Right lobe of liver (tissue), 6 donors: Measurements from ENCODE around the gene LGALS9B. TPM values are rescaled to one million over a fixed set of nuclear protein-coding genes. Genes with fewer than 3 reads are reported as not detected.
"Not testable (repeated sequence)": the region's sequence is repeated elsewhere in the genome, so short reads cannot be mapped to it uniquely, and the experiment has no call there.

Experiments
- ATAC-seq, 4 donors: fragments of 200-7000 bp; cut with Tn5 transposase; one replicate each; pipeline ENCODE4 v1.9.1; 2020; ENCODE audit warnings: mild to moderate bottlenecking in 4 of 4, moderate library complexity in 4 of 4
- DNase-seq, 3 donors: peaks; one replicate each; pipeline ENCODE4 v3.0.0-alpha.2; 2020
- H3K27ac ChIP-seq, 3 donors: fragments of 200-600 bp; one replicate each; pipeline ENCODE4 v1.8.0; 2022
- H3K27me3 ChIP-seq, 2 donors: fragments of 200-600 bp; one replicate each; pipeline ENCODE4 v1.8.0; 2022
- H3K36me3 ChIP-seq, 4 donors: fragments of 200-600 bp; sonication (generic) in 1 of 4; one replicate each; pipeline versions ENCODE4 v1.5.1 to v1.8.0; 2017 to 2022; ENCODE audit warnings: control low read depth in 1 of 4
- H3K4me1 ChIP-seq, 4 donors: fragments of 200-600 bp; sonication (generic) in 1 of 4; one replicate each; pipeline versions ENCODE4 v1.5.1 to v1.8.0; 2017 to 2022; ENCODE audit warnings: control low read depth in 1 of 4
- H3K4me3 ChIP-seq, 3 donors: fragments of 200-600 bp; one replicate each; pipeline ENCODE4 v1.8.0; 2022
- H3K9me3 ChIP-seq, 4 donors: fragments of 200-600 bp; sonication (generic) in 1 of 4; one replicate each; pipeline versions ENCODE4 v1.5.1 to v1.8.0; 2017 to 2022; ENCODE audit warnings: control low read depth in 1 of 4
- WGBS: methylation state at CpG from one replicate; pipeline ENCODE4 v1.1.6; 2018; ENCODE audit warnings: low coverage, low lambda C conversion rate; ENCODE audit not compliant: insufficient coverage; ENCODE audit errors: missing lambda C conversion rate; 5-methylcytosine and 5-hydroxymethylcytosine counted together
- intact Hi-C, 2 donors: fragments of 100-400 bp; cut with DNase I; formaldehyde crosslinking; loops; one replicate each; pipeline versions ENCODE4 v1.11.2 to v1.14.1; 2022
- total RNA-seq, 6 experiments: library from RNA; depleted of rRNA in 2 of 6; stranded (reverse); fragments of >200 nt in 2 of 6; fragmentation: NEBNext Ultra II Directional in 3 of 6; extraction: Animal tissue kit (Norgen Biotek cat#: 25700) in 3 of 6; gene quantifications; one replicate each; pipeline versions ENCODE4 v1.1.0 to v1.2.4, GENCODE V29; 2016 to 2023
- donor health status: DM: no; HTN: yes; CAD: no.
- donor health status: DM: no; HTN: no; CAD: no.
- donor health status: DM: no; HTN: no; CAD: no.
- donor health status: DM: no; HTN: yes; CAD: no.
- donor health status: DM: no; HTN: yes; CAD: no.

The LGALS9B gene
- total RNA-seq, 6 experiments from 2014 or later, result 0.42 TPM; not detected in 5

DNA sequence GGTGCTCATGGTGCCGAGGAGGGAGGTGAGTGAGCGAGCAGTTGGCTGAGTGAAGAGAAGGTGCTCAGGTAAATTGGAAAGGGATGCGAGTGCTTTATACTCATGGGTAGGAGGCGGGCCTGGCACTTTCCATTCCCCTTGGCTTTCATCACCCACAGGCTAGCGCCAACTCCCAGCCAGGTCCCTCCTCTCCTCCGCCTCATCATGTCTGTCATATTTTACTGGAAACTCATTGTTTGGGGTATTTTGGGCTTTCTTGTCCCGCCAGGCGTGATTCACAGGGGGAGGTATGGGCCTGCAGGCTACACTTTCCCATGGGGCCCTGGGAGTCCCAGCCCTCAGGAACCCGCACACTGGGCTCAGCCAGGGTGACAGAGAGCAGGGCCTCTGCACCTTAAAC is 26.8 kb upstream of the LGALS9B start:
- no CpG with 5 or more reads among the region's 9 CpGs for WGBS
- H3K27ac ChIP-seq, H3K4me1 ChIP-seq, ATAC-seq, intact Hi-C loops, H3K9me3 ChIP-seq, H3K4me3 ChIP-seq, H3K27me3 ChIP-seq, H3K36me3 ChIP-seq, DNase-seq: not testable (repeated sequence)

DNA sequence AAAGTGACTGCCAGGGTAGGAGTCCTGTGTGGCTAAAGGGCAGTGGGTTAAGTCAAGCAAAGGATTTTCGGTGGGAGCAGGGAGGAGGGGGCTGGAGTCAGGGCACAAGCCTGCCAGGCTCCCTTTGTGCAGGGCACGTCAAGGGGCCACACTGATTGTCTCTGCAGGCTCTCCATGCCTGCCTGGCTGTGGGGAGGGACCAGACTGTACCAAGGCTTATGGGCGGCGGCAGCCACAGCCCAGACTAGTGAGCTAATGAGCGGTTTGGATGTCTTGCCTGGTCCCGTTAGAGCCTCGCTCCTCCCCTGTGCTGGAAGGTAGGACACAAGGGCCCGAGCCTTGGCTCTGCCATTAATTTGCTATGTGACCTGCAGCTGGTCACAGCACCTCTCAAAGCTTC is 25.6 kb upstream of the LGALS9B start:
- H3K27me3 ChIP-seq, H3K27ac ChIP-seq, DNase-seq, intact Hi-C loops, H3K36me3 ChIP-seq, H3K9me3 ChIP-seq, H3K4me3 ChIP-seq, H3K4me1 ChIP-seq: not testable (repeated sequence)
- peak in 1 of 4 donors; percentile 36 for ATAC-seq
- WGBS, result 55% methylated on average over 1 of the region's 8 CpGs

DNA sequence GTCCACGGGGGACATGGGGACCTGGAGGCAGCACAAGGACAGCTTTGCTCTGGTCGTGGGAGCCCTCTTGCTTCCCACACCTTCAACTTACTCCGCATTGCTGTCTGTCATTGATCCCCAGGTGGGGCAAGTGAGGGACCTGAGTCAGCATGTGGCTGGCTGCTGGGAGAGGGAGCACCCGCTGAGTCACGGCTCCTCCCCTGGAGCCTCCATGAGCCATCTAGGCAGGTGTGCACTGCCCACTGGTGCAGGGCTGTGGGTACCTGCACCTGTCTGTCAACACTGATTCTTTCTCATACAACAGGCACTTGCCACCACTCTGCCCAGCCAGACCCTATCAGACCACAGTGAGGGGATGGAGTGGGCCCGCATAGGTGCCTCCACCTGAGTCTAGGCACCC is 24.8 kb upstream of the LGALS9B start:
- H3K4me1 ChIP-seq, H3K4me3 ChIP-seq, intact Hi-C loops, H3K9me3 ChIP-seq, H3K27ac ChIP-seq, DNase-seq, H3K36me3 ChIP-seq, H3K27me3 ChIP-seq: not testable (repeated sequence)
- peak in 1 of 4 donors; percentile 28 for ATAC-seq
- WGBS, result no CpG with 5 or more reads among the region's 6 CpGs

DNA sequence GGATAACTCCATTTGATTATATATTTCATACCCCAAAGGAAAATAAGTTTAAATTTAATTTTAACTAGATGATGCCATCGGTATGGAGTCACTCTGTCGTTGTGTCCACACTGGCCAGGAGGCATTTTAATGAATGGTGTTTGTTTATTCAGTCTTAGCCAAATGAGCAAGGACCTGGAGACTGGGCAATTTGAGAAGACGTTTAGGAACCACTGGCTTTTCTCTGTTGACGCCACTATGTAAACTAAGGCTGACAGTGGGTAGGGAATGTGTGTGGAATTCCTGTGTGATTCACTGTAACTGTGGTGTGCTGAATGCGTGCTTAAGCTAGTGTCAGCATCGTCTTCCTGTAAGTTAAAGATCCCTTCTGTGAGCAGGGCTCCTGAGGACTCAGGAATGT is 17.6 kb upstream of the LGALS9B start:
- H3K36me3 ChIP-seq, H3K27me3 ChIP-seq, DNase-seq, H3K4me3 ChIP-seq, H3K9me3 ChIP-seq, intact Hi-C loops, ATAC-seq, H3K27ac ChIP-seq, H3K4me1 ChIP-seq: not testable (repeated sequence)
- 16% methylated on average over 6 of the region's 6 CpGs for WGBS

DNA sequence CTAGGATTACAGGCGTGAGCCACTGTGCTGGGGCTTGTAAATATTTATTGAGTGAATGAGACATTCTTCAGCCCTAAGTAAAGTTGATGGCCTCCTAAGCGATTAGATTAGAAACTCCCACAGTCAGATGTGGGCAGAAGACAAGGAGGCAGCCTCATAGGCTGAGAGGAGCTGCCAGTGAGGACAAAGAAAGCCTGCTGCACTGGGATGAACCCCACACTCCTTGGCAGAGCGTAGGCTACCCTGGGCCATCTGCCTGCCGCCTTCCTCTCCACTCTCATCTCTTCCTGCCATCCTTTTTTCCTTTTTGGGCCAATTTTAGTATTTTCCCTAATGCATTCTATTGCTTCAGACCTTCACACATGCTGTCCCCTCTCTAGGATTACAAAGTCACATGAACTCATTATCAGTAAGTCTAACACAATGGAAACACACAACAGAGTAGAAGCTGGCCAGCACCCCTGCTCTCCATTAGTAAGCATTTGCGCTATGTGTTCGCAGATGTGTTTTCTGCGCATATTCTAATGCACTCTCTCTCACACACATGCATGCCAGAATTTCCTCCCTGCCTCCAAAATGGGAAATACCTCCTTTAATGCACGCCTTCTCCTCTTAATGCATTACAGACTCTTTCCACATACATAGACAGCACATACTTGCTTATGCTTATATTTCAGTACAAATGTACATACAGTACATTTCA is 12.7 kb upstream of the LGALS9B start:
- WGBS, result 66% methylated on average over 5 of the region's 8 CpGs
- intact Hi-C loops, H3K9me3 ChIP-seq, DNase-seq, H3K27ac ChIP-seq, H3K27me3 ChIP-seq, H3K4me1 ChIP-seq, H3K4me3 ChIP-seq, H3K36me3 ChIP-seq, ATAC-seq: not testable (repeated sequence)

DNA sequence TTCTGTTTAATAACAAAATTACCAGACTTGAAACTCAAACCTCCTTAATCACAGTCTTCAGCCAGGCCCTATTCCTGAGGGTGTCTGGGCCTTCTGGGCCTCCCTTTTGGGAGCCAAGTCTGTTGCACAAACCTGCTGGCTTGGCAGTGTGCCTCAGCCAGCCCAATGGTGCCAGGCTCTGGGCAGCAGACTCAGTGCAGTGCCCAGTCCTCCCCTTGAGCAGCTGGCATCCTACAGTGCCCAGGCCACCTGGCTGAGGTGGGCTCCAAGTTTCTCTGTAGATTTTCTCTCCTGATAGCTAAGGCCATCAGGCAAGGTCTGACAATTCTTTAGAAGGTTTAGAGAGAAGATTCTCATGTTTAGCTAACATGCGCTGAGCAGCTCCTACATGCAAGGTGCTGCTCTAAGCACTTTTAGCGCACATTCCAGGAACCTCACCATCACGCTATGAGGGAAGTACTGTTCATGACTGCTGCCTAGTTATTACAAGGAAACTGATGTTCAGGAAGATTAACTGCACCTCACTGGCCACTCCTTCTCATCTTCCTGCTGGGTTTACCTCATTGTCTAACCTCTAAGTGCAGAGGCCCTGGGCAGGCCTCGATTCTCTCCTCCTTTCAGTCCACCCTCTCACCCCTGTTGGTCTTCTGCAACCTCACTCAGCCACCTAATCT is 10.2 kb upstream of the LGALS9B start:
- H3K27me3 ChIP-seq, H3K36me3 ChIP-seq, H3K9me3 ChIP-seq, H3K4me1 ChIP-seq, DNase-seq, H3K27ac ChIP-seq, H3K4me3 ChIP-seq, intact Hi-C loops: not testable (repeated sequence)
- WGBS, result 13% methylated on average over 1 of the region's 4 CpGs
- peak in 3 of 4 donors; percentile 30 to 65 (median 38) for ATAC-seq

DNA sequence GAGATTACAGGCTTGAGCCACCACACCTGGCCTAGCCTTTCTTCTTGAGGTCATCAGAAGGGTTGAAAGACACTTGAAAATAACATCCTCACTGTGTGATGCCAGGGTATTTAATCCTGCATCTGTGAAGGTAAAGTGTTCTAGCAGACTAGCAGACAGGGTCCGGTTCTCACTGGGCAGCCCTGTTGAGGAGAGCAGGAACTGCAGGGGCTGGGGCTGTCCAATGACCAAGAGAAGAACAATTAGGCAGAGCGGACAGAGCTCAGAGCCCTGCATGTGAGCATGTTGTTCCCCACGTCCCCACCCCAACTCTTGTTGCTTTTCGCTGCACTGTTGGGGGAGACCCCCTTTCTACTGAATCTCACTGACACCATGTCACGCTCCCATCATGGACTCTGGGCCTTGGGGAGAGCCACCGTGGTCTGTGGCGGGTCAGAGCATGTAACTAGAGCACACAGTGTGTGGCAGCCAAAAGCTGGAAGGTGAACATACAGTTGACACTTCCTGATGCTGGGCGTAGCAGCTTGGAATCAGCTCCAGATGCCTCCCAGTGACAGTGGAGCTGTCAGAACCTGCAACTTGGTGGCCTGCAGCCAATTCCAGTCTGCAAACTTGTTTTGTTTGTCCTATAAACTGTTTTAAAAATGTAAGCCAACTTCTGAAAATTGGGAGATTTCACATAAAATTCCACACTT is 7.9 kb upstream of the LGALS9B start:
- H3K9me3 ChIP-seq, H3K4me1 ChIP-seq, DNase-seq, H3K27ac ChIP-seq, H3K36me3 ChIP-seq, H3K4me3 ChIP-seq, H3K27me3 ChIP-seq, ATAC-seq, intact Hi-C loops: not testable (repeated sequence)
- 81% methylated on average over 5 of the region's 8 CpGs for WGBS

DNA sequence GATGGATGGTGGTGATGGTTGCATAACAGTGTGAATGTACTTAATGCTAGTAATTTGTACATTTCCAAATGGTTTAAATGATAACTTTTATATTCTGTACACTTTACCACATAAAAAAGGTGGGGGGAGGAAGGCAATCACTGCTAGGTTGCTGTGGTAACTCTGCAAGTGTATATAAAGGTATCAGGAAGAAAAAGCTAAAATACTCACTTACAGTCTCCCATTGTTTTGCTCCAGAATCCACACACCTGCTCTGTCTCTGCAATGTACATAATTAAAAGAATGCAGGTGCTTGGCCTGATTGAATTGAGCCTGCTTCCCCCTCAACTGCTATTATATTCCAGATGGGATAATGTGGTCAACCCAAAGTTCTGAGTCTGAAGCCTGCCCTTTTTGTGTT is 6.7 kb upstream of the LGALS9B start:
- H3K36me3 ChIP-seq, H3K9me3 ChIP-seq, DNase-seq, ATAC-seq, H3K27me3 ChIP-seq, H3K27ac ChIP-seq, H3K4me1 ChIP-seq, H3K4me3 ChIP-seq, intact Hi-C loops: not testable (repeated sequence)

DNA sequence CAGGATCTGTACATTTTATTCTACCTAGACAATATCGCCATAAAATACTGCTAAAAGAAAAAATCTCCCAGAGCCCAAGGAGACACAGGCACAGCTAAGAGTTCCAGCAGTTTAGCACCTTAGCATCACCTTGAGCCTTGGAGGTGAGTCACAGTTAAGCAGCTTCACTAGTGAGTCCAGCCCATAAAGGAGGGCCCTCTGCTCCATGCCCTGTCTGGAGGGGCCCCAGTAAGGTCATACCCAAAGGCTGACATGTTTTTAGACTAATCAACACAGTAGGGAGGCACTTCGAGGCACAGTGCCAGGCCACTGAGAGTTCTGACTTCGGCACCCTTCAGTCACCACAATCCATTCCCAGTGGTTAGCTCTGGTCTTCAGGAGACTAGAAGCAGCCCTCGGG is 2.6 kb upstream of the LGALS9B start:
- H3K27me3 ChIP-seq, H3K9me3 ChIP-seq, H3K4me3 ChIP-seq, intact Hi-C loops, H3K27ac ChIP-seq, ATAC-seq, H3K4me1 ChIP-seq, DNase-seq, H3K36me3 ChIP-seq: not testable (repeated sequence)
- 33% methylated on average over 1 of the region's 4 CpGs for WGBS

DNA sequence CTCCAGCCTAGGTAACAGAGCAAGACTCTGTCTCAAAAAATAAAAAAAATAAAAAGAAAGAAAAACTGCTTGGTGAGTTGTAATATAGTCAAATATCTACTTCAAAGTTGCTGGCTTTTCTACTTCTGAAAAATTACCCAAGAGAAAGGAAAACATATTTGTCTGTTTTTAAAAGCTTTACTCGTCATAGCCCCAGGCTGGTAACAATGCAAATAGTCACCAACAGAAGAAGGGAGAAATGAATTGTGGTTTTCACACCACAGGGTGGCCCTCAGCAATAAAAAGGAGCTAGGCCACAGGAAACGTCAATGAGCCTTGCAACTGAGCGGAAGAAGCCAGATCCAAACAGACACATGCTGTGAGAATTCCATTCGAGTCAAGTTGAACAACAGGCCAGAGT is 1.8 kb upstream of the LGALS9B start:
- not testable (repeated sequence) for ATAC-seq

DNA sequence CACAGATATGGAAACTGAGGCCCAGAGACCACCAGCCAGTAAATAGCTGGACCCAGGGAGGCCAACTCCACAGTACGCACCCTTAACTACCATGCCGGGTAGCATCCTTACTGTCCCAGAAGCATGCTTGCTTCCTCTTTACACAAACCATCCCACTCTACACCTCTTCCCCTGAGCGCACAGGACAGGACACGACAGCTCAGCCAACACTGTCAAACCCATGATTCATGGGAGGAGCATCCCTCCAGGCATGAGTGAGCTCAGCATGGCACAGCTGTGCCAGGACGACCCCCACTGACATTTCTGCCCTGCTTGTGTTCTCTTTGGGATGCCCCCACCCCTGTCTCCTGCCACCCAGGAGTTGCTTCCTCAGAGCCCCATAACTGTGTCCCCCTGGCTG is 340 bp downstream of the LGALS9B start:
- WGBS, result 0% methylated on average over 1 of the region's 5 CpGs
- DNase-seq, H3K9me3 ChIP-seq, H3K4me3 ChIP-seq, intact Hi-C loops, H3K27ac ChIP-seq, H3K4me1 ChIP-seq, H3K27me3 ChIP-seq, ATAC-seq, H3K36me3 ChIP-seq: not testable (repeated sequence)

More for the DNA sequence above, 1.8 kb upstream of the LGALS9B start:
- H3K4me1 ChIP-seq, H3K27me3 ChIP-seq, DNase-seq, H3K4me3 ChIP-seq, intact Hi-C loops, H3K9me3 ChIP-seq, H3K36me3 ChIP-seq, H3K27ac ChIP-seq: not testable (repeated sequence)
- 17% methylated on average over 2 of the region's 4 CpGs for WGBS
